NB4 (cell line): ENCODE measurements around the gene MT1M.

Source experiments
- CTCF ChIP-seq: IDR thresholded peaks from one replicate; pipeline ENCODE4 v1.5.1; 2012; ENCODE audit warnings: low read depth, low read length
- POLR2A ChIP-seq: IDR thresholded peaks from 2 replicates; pipeline ENCODE4 v1.6.1; 2011; ENCODE audit warnings: mild to moderate bottlenecking; ENCODE audit not compliant: insufficient read length; ENCODE audit errors: extremely low read depth

GRCh38 chr16:56653218-56653617 lies 20.8 kb downstream of the MT1M start:
- TF ChIP-seq CTCF (no peak), POLR2A (no peak)
